ENCODE measurements around the gene ZNF644. TPM values are rescaled to one million over a fixed set of nuclear protein-coding genes. Genes with fewer than 3 reads are reported as not detected.

ZNF644 gene
- total RNA-seq, 1 donor from 2014 or later = 62.3 TPM

- peak; percentile 90 for DNase-seq
Measured at GRCh38 chr1:91020967-91021685, 709 bp downstream of the ZNF644 start.

DNA sequence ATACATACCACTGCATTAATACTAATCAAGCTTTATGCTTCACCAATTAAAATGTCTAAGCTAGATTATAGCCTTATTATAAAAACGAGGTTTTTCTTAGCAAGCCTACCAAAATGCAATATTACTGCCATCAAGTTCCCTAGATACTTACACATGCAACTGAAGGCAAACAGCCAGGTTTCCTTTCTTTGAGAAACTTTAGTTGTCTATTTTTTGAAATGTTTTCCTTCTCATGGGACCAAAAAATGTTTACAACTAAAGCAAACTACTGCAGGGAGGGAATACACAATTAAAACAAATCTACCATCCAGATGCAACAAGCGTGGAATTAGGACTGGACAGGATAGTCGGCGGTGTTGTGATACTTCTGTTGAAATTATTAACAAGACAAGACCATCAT lies 1.3 kb downstream of the ZNF644 start:
- peak; percentile 5 for DNase-seq

- DNase-seq = peak; percentile 53
Measured at GRCh38 chr1:91018006-91018405, 3.8 kb downstream of the ZNF644 start.

GRCh38 chr1:91015794-91016550 lies 5.9 kb downstream of the ZNF644 start:
- DNase-seq = no peak

DNA sequence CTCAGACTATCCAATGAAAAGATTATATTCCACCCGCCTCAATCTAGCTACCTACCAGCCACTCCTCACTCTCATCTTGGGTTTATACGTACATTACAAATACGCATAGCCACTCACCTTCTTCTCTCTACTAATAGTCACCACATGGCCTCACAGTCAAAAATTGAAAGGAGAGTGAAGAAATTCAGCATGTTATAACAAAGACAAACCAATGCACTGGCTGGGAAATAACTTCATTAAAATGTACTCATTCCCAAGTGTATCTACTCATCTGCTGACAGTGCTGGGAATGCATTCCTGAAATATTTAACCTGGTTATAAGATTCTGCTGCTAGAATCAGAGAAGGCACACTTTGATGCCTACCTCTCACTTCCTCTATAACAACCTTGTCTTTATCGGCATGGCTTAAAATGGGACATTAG lies 6.5 kb downstream of the ZNF644 start:
- DNase-seq = no peak

DNA sequence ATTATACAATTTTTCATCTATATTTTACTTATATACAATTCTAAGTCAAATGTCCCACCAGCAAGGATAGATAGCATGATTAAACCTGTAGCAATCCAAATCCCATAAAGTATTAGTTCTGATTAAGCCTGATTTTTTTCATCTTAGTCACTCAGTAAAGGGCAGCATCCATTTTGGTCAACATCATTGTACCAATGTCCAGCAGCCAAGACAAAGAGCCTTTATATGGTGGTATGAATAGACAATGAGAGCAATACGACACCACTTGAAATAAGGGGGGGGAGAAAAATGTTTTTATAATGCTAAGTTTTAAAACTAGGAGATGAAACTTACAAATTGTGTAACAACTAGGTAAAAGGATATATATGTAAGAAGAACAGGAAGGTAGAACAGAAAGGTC lies 7.4 kb downstream of the ZNF644 start:
- DNase-seq = no peak

DNA sequence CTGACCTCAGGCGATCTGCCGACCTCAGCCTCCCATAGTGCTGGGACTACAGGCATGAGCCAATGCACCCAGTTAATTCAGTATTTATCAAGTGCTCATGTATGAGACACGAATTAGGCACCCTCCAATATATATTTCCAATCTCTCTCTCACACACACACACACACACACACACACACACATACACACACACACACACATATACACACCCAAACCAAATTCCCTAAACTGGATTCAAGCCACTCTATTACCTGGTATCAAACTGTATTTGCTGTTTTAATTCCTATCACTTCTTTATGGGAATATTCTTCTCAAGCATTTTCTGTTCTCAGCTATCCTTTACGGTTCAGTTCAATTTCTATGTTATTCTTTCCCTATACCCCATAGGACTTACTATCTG lies 8.5 kb downstream of the ZNF644 start:
- DNase-seq = no peak

DNA sequence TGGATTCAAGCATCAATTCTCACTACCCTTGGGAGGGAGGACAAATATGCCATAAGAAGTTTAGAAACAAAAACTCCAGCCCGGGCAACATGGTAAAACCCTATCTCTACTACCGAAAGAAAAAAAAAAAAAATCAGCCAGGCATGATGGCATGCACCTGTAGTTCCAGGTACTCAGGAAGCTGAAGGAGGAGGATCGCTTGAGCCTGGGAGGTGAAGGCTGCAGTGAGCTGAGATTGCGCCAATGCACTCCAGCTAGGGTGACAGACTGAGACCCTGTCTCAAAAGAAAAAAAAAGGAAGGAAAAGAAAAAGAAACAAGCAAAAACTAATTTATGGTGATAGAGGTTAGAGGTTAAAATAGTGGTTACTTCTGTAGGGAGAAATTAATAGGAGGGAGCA lies 9.6 kb downstream of the ZNF644 start:
- no peak for DNase-seq

GRCh38 chr1:91011726-91012125 lies 10.1 kb downstream of the ZNF644 start:
- DNase-seq = peak; percentile 64

- DNase-seq = no peak
Measured at GRCh38 chr1:91007827-91008226, 14.0 kb downstream of the ZNF644 start.

- DNase-seq = no peak
Measured at GRCh38 chr1:91007092-91007491, 14.7 kb downstream of the ZNF644 start.

- DNase-seq = no peak
Measured at GRCh38 chr1:91006113-91006908, 15.5 kb downstream of the ZNF644 start.

- no peak for DNase-seq
Measured at GRCh38 chr1:91005285-91005684, 16.6 kb downstream of the ZNF644 start.

DNA sequence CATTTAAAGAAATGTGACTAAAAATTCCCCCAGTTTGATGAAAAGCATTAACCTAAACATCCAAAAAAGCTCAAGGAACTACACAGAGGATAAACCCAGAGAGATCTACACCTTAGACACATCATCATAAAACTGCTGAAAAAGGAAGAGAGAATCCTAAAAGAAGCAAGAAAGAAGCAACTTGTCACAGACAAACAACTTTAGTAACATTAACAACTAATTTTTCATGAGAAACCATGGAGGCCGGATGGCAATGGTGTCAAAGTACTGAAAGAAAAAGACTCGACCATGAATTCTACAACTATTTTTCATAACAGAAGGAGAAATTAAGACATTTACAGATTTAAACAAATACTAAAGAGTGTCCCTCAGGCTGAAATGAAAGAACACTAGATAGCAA lies 17.7 kb downstream of the ZNF644 start:
- no peak for DNase-seq

- no peak for DNase-seq
Measured at GRCh38 chr1:90996742-90997413, 25.0 kb downstream of the ZNF644 start.

GRCh38 chr1:90995311-90995894 lies 26.4 kb downstream of the ZNF644 start:
- DNase-seq = no peak

GRCh38 chr1:90994461-90994860 lies 27.4 kb downstream of the ZNF644 start:
- DNase-seq = no peak

DNA sequence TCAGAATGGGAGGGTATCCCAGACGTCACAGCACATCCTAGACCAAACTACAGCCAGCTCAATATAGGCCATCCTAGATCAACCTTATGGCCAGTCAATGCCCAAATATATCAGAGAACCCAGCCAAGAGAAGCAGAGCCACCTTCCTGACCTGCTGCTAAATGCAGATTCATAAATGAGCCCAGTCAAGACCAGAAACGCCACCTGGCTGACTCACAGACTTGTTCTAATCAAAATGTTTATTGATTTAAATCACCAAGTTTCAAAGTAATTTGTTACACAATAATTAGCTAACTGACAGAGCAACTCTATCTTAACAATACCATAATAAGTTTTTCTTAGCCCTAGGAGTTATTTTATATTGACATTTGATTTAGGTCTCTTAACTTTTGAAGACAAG lies 28.6 kb downstream of the ZNF644 start:
- no peak for DNase-seq

- no peak for DNase-seq
Measured at GRCh38 chr1:90990779-90991178, 31.1 kb downstream of the ZNF644 start.

GRCh38 chr1:90989990-90990389 lies 31.8 kb downstream of the ZNF644 start:
- no peak for DNase-seq

DNA sequence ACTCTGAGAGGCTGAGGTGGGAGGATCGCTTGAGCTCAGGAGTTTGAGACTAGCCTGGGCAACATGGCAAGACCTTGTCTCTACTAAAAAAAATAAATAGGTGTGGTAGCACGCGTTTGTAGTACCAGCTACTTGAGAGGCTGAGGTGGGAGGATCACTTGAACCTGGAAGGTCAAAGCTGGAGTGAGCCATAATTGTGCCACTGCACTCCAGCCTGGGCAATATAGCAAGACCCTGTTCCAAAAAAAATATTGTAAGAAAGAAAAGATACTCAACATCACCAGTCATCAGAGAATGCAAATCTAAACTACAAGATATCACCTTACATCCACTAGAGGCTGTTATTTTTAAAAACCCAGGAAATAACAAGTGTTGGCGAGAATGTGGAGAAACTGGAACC lies 32.5 kb downstream of the ZNF644 start:
- no peak for DNase-seq

- no peak for DNase-seq
Measured at GRCh38 chr1:90987841-90988240, 34.0 kb downstream of the ZNF644 start.
